Neural progenitor cell (in vitro differentiated cells): Measurements from ENCODE around the gene LUC7L3. TPM values are rescaled to one million over a fixed set of nuclear protein-coding genes. Genes with fewer than 3 reads are reported as not detected.

Experiments used
- DNase-seq: peaks from one replicate; pipeline ENCODE4 v3.0.0-alpha.2; 2016; ENCODE audit warnings: low spot score
- H2AFZ ChIP-seq: fragments of 200-600 bp; sonication (generic); replicated peaks from 2 replicates; pipeline ENCODE4 v1.6.1; 2016; ENCODE audit warnings: antibody characterized with exemption
- H3F3A ChIP-seq: fragments of 200-600 bp; sonication (generic); 2 replicates; pipeline ENCODE4 v1.6.1; 2016; ENCODE audit warnings: antibody characterized with exemption, low read depth
- H3K27ac ChIP-seq: fragments of 200-600 bp; sonication (generic); 2 replicates; pipeline ENCODE4 v1.5.1; 2016; ENCODE audit warnings: mild to moderate bottlenecking
- H3K27me3 ChIP-seq: fragments of 200-600 bp; sonication (generic); 2 replicates; pipeline ENCODE4 v1.6.1; 2016; ENCODE audit warnings: mild to moderate bottlenecking, moderate library complexity
- H3K36me3 ChIP-seq: fragments of 200-600 bp; sonication (generic); 2 replicates; pipeline ENCODE4 v1.5.1; 2016
- H3K4me1 ChIP-seq: fragments of 200-600 bp; sonication (generic); 2 replicates; pipeline ENCODE4 v1.6.1; 2016; ENCODE audit warnings: mixed run types
- H3K4me2 ChIP-seq: fragments of 200-600 bp; sonication (generic); 2 replicates; pipeline ENCODE4 v1.6.1; 2016
- H3K4me3 ChIP-seq: fragments of 200-600 bp; sonication (generic); 2 replicates; pipeline ENCODE4 v1.5.1; 2016
- H3K79me2 ChIP-seq: fragments of 200-600 bp; sonication (generic); 2 replicates; pipeline ENCODE4 v1.6.1; 2016; ENCODE audit warnings: low read depth
- H3K9ac ChIP-seq: fragments of 200-600 bp; sonication (generic); 2 replicates; pipeline ENCODE4 v1.6.1; 2016
- H3K9me3 ChIP-seq: fragments of 200-600 bp; sonication (generic); 2 replicates; pipeline ENCODE4 v1.5.1; 2016; ENCODE audit warnings: low read depth
- H4K20me1 ChIP-seq: fragments of 200-600 bp; sonication (generic); 2 replicates; pipeline ENCODE4 v1.6.1; 2016; ENCODE audit warnings: low read depth
- H3K27ac Mint-ChIP-seq: 3 replicates; pipeline ENCODE4 v1.8.0; 2021; ENCODE audit warnings: mixed read lengths
- H3K27me3 Mint-ChIP-seq: 2 replicates; pipeline ENCODE4 v1.8.0; 2022; ENCODE audit warnings: low read depth, mild to moderate bottlenecking, inconsistent platforms, moderate library complexity, mixed read lengths; ENCODE audit not compliant: insufficient read depth
- H3K36me3 Mint-ChIP-seq: 3 replicates; pipeline ENCODE4 v1.8.0; 2021; ENCODE audit warnings: mixed read lengths
- H3K4me1 Mint-ChIP-seq: 3 replicates; pipeline ENCODE4 v1.8.0; 2021; ENCODE audit warnings: mixed read lengths
- H3K4me3 Mint-ChIP-seq: 3 replicates; pipeline ENCODE4 v1.8.0; 2021; ENCODE audit warnings: mild to moderate bottlenecking, moderate library complexity, mixed read lengths
- H3K9me3 Mint-ChIP-seq: 3 replicates; pipeline ENCODE4 v1.8.0; 2020; ENCODE audit warnings: mixed read lengths
- CTCF ChIP-seq: fragments of 200-600 bp; sonication (generic); IDR thresholded peaks from 2 replicates; pipeline ENCODE4 v1.5.1; 2017; ENCODE audit warnings: antibody characterized with exemption, mild to moderate bottlenecking
- EZH2 ChIP-seq: fragments of 200-600 bp; sonication (generic); IDR thresholded peaks from 2 replicates; pipeline ENCODE4 v1.6.1; 2017; ENCODE audit warnings: antibody characterized with exemption, mild to moderate bottlenecking, moderate library complexity
- EZH2phosphoT487 ChIP-seq: fragments of 200-600 bp; sonication (generic); IDR thresholded peaks from 2 replicates; pipeline ENCODE4 v1.6.1; 2017; ENCODE audit warnings: antibody characterized with exemption
- total RNA-seq: library from RNA; depleted of rRNA; stranded (reverse); fragments of >200 nt; gene quantifications from 2 replicates; pipeline ENCODE4 v1.2.3, GENCODE V29; 2015; ENCODE audit warnings: low replicate concordance

Gene LUC7L3
- total RNA-seq, 1 donor from 2014 or later, result 374 TPM

DNA sequence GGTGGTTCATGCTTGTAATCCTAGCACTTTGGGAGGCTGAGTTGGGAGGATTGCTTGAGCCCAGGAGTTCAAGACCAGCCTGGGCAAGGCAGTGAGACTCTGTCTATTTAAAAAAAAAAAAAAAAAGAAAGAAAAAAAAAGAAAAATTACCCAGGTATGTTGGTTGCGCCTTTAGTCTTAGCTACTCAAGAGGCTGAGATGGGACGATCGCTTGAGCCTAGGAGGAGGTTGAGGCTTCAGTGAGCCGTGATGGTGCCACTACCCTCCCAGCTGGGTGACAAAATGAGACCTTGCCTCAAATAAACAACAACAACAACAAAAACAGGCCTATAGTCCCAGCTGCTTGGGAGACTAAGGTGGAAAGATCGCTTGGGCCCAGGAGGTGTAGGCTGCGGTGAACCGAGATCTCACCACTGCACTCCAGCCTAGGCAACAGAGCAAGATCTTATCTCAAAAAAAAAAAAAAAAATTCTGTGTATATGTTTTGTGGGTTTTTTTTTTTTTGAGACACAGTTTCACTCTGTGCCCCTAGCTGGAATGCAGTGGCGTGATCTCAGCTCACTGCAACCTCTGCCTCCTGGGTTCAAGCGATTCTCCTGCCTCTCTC, 60.4 kb downstream of the LUC7L3 start:
- Mint-ChIP-seq H3K27me3 (peaks cover 5% of the 10 kb centered on the region), H3K4me3 (no peak overlapping the region)

GRCh38 chr17:50781167-50781566, 61.8 kb downstream of the LUC7L3 start:
- H3K9ac ChIP-seq, result no peak overlapping the region
- Mint-ChIP-seq H3K27me3 (peaks cover 7% of the 10 kb centered on the region), H3K4me3 (no peak overlapping the region), H3K36me3 (no peaks in the 10 kb centered on the region), H3K4me1 (peaks cover 4% of the 10 kb centered on the region), H3K27ac (peak overlapping the region; percentile 65), H3K9me3 (no peaks in the 10 kb centered on the region)
- H3K36me3 ChIP-seq, result no peaks in the 10 kb centered on the region
- no peaks in the 10 kb centered on the region for H4K20me1 ChIP-seq
- no peaks in the 10 kb centered on the region for H3K4me1 ChIP-seq
- H2AFZ ChIP-seq, result no peak overlapping the region
- H3K4me3 ChIP-seq, result no peak overlapping the region
- TF ChIP-seq CTCF (no peak), EZH2 (no peak), EZH2phosphoT487 (no peak)
- no peaks in the 10 kb centered on the region for H3F3A ChIP-seq
- no peak for DNase-seq
- H3K27me3 ChIP-seq, result no peaks in the 10 kb centered on the region
- no peaks in the 10 kb centered on the region for H3K79me2 ChIP-seq
- H3K9me3 ChIP-seq, result no peaks in the 10 kb centered on the region
- no peak overlapping the region for H3K4me2 ChIP-seq
- H3K27ac ChIP-seq, result no peak overlapping the region

More for the DNA sequence above, 60.4 kb downstream of the LUC7L3 start:
- H3K27me3 ChIP-seq, result no peaks in the 10 kb centered on the region
- H3K27ac Mint-ChIP-seq, result no peak overlapping the region
- no peak overlapping the region for H2AFZ ChIP-seq
- no peaks in the 10 kb centered on the region for H3K79me2 ChIP-seq
- H3K27ac ChIP-seq, result no peak overlapping the region
- H3F3A ChIP-seq, result no peaks in the 10 kb centered on the region
- H3K4me3 ChIP-seq, result no peak overlapping the region
- H3K9me3 Mint-ChIP-seq, result no peaks in the 10 kb centered on the region
- H4K20me1 ChIP-seq, result no peaks in the 10 kb centered on the region
- H3K4me1 Mint-ChIP-seq, result peaks cover 4% of the 10 kb centered on the region
- no peak for TF ChIP-seq CTCF
- TF ChIP-seq EZH2, result no peak
- TF ChIP-seq EZH2phosphoT487, result no peak
- DNase-seq, result no peak
- no peak overlapping the region for H3K9ac ChIP-seq
- no peaks in the 10 kb centered on the region for H3K36me3 Mint-ChIP-seq
- no peak overlapping the region for H3K4me2 ChIP-seq
- no peaks in the 10 kb centered on the region for H3K36me3 ChIP-seq
- H3K4me1 ChIP-seq, result no peaks in the 10 kb centered on the region
- H3K9me3 ChIP-seq, result no peaks in the 10 kb centered on the region

- Histone ChIP-seq H3K27me3 (no peaks in the 10 kb centered on the region), H3F3A (no peaks in the 10 kb centered on the region), H3K9ac (no peak overlapping the region), H3K79me2 (no peaks in the 10 kb centered on the region), H4K20me1 (no peaks in the 10 kb centered on the region), H3K4me2 (no peak overlapping the region), H3K36me3 (no peaks in the 10 kb centered on the region), H2AFZ (no peak overlapping the region), H3K27ac (no peak overlapping the region), H3K9me3 (no peaks in the 10 kb centered on the region), H3K4me1 (no peaks in the 10 kb centered on the region), H3K4me3 (no peak overlapping the region)
- no peaks in the 10 kb centered on the region for H3K36me3 Mint-ChIP-seq
- peaks cover 8% of the 10 kb centered on the region for H3K27me3 Mint-ChIP-seq
- H3K27ac Mint-ChIP-seq, result no peak overlapping the region
- DNase-seq, result peak; percentile 86
- no peaks in the 10 kb centered on the region for H3K9me3 Mint-ChIP-seq
- H3K4me1 Mint-ChIP-seq, result peaks cover 13% of the 10 kb centered on the region
- H3K4me3 Mint-ChIP-seq, result peak overlapping the region; percentile 37
- TF ChIP-seq EZH2 (no peak), CTCF (peak; percentile 99)
Measured at GRCh38 chr17:50783193-50783660, 63.8 kb downstream of the LUC7L3 start.
